MCF 10A (cell line): ENCODE measurements around the gene PPM1K. TPM values are rescaled to one million over a fixed set of nuclear protein-coding genes. Genes with fewer than 3 reads are reported as not detected.

Experiments used
- BruUV-seq: library from RNA; stranded (reverse); fragments of 400-500 nt; replicated peaks from 2 replicates; lab custom pipeline; 2021; lab: Mats Ljungman, UMichigan
- CTCF ChIA-PET: fragments of 300-600 bp; sonication (Branson Sonifier 250); formaldehyde crosslinking; extraction: SDS; loops from one replicate; lab custom pipeline; 2021; ENCODE audit warnings: antibody characterized with exemption, inconsistent platforms; lab: Yijun Ruan, JAX
- POLR2A ChIA-PET: fragments of 300-600, 350-650 bp; sonication (Branson Sonifier 250); formaldehyde crosslinking; extraction: SDS; loops from one replicate; lab custom pipeline; 2020; ENCODE audit warnings: antibody characterized with exemption, inconsistent platforms; lab: Yijun Ruan, JAX
- DNase-seq: peaks from one replicate; pipeline ENCODE4 v3.0.0-alpha.2; 2018; ENCODE audit not compliant: unreplicated experiment
- H3K27ac Mint-ChIP-seq: one replicate; pipeline ENCODE4 v1.8.0; 2022; ENCODE audit warnings: mild to moderate bottlenecking, low read depth, mixed read lengths; ENCODE audit not compliant: unreplicated experiment
- H3K27me3 Mint-ChIP-seq: one replicate; pipeline ENCODE4 v1.8.0; 2022; ENCODE audit warnings: mixed read lengths; ENCODE audit not compliant: insufficient read depth, unreplicated experiment
- H3K36me3 Mint-ChIP-seq: one replicate; pipeline ENCODE4 v1.8.0; 2022; ENCODE audit warnings: mild to moderate bottlenecking, moderate library complexity, mixed read lengths; ENCODE audit not compliant: insufficient read depth, unreplicated experiment
- H3K4me1 Mint-ChIP-seq: one replicate; pipeline ENCODE4 v1.8.0; 2022; ENCODE audit warnings: mixed read lengths; ENCODE audit not compliant: insufficient read depth, unreplicated experiment
- H3K4me3 Mint-ChIP-seq: one replicate; pipeline ENCODE4 v1.8.0; 2022; ENCODE audit warnings: mild to moderate bottlenecking, moderate library complexity, mixed read lengths; ENCODE audit not compliant: unreplicated experiment
- H3K9me3 Mint-ChIP-seq: one replicate; pipeline ENCODE4 v1.8.0; 2022; ENCODE audit warnings: mixed read lengths; ENCODE audit not compliant: unreplicated experiment
- intact Hi-C: fragments of 100-400 bp; cut with micrococcal nuclease; formaldehyde crosslinking; loops from 2 replicates; pipeline ENCODE4 v1.14.1; 2022
- total RNA-seq: library from RNA; stranded (reverse); gene quantifications from 2 replicates; pipeline ENCODE4 v1.2.3, GENCODE V29; 2022
- TF ChIP-seq, protein P1 (sequence below): fragments of 200-600 bp; IDR thresholded peaks from one replicate; pipeline ENCODE4 v1.8.0; 2022; ENCODE audit warnings: antibody characterized with exemption, mild to moderate bottlenecking; ENCODE audit not compliant: unreplicated experiment

Gene PPM1K
- total RNA-seq, 1 experiment from 2014 or later = 21.0 TPM

DNA sequence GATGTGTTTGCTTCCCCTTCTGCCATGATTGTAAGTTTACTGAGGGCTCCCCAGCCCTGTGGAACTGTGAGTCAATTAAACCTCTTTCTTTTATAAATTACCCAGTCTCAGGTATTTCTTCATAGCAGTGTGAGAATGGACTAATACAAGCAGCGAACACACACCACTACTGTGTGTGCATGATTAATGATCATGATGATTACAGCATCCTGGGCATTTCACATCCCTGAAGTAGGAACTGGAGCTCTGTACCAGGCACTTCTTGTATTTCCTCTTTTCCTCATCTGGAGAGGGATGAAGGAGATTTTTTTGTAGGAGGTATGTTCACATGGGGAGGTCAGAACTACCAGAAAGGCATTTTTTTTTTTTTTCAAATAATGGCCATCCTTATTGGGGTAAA is 60.8 kb downstream of the PPM1K start:
- TF ChIP-seq, protein P1, sequence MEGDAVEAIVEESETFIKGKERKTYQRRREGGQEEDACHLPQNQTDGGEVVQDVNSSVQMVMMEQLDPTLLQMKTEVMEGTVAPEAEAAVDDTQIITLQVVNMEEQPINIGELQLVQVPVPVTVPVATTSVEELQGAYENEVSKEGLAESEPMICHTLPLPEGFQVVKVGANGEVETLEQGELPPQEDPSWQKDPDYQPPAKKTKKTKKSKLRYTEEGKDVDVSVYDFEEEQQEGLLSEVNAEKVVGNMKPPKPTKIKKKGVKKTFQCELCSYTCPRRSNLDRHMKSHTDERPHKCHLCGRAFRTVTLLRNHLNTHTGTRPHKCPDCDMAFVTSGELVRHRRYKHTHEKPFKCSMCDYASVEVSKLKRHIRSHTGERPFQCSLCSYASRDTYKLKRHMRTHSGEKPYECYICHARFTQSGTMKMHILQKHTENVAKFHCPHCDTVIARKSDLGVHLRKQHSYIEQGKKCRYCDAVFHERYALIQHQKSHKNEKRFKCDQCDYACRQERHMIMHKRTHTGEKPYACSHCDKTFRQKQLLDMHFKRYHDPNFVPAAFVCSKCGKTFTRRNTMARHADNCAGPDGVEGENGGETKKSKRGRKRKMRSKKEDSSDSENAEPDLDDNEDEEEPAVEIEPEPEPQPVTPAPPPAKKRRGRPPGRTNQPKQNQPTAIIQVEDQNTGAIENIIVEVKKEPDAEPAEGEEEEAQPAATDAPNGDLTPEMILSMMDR = no peak
- Mint-ChIP-seq H3K4me3 (no peak overlapping the region), H3K36me3 (no peaks in the 10 kb centered on the region), H3K27me3 (no peaks in the 10 kb centered on the region), H3K9me3 (no peaks in the 10 kb centered on the region), H3K27ac (no peak overlapping the region), H3K4me1 (no peaks in the 10 kb centered on the region)
- POLR2A ChIA-PET = interaction anchor here (0.7 to 0.8 kb wide), 2 partner anchors 135 to 155 kb away, joined by 3 to 6 read pairs; partner anchors contain the start of gene HERC6
- CTCF ChIA-PET = interaction anchor here (0.6 to 5.8 kb wide), 6 partner anchors 11 to 584 kb away, joined by 3 to 41 read pairs (median 4); no protein-coding TSS in a partner anchor
- intact Hi-C loops = no loop called here
- no TSS peak for BruUV-seq
- DNase-seq = no peak

DNA sequence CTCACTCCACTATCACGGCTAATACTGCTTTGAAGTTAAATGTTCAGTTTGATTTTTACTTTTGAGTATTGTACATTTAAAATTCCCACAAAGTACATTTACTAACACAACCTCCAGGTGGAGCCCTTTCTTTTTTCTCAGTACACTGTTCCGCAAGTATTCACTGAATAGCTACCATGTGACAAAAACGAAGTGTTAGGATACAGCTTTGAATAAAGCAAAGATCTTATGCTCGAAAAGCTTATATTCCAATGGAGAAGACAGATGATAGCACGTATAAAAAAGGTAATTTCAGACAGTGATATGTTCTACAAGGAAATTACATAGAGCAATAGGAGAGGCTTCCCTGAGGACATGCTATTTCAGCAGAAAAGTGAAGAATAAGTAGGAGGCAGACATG is 65.3 kb downstream of the PPM1K start:
- Mint-ChIP-seq H3K27ac (no peak overlapping the region), H3K36me3 (no peaks in the 10 kb centered on the region), H3K27me3 (peaks cover 7% of the 10 kb centered on the region), H3K9me3 (no peaks in the 10 kb centered on the region), H3K4me3 (no peak overlapping the region), H3K4me1 (no peaks in the 10 kb centered on the region)
- DNase-seq = peak; percentile 52
- TF ChIP-seq, protein P1 = peak; percentile 61
- no TSS peak for BruUV-seq
- ChIA-PET POLR2A (interaction anchor here (0.6 to 1.6 kb wide), 7 partner anchors 64 to 304 kb away, joined by 3 to 5 read pairs (median 4); partner anchors contain the start of genes PPM1K and PYURF), CTCF (interaction anchor here (0.5 to 10.3 kb wide), 24 partner anchors 9 to 321 kb away, joined by 3 to 199 read pairs (median 4); partner anchors contain the start of genes HERC5 and PYURF)
- intact Hi-C loops = loop anchor here (1.0 to 5.0 kb wide), 5 partner anchors 66 to 296 kb away; partner anchors contain the start of genes HERC6 and PPM1K

- Mint-ChIP-seq H3K9me3 (no peaks in the 10 kb centered on the region), H3K4me3 (no peak overlapping the region), H3K36me3 (no peaks in the 10 kb centered on the region), H3K4me1 (no peaks in the 10 kb centered on the region), H3K27ac (no peak overlapping the region), H3K27me3 (peaks cover 21% of the 10 kb centered on the region)
- DNase-seq = no peak
- POLR2A ChIA-PET = no interaction called here
- BruUV-seq = no TSS peak
- CTCF ChIA-PET = interaction anchor here (0.6 to 10.3 kb wide), 10 partner anchors 10 to 673 kb away, joined by 3 to 199 read pairs (median 4); no protein-coding TSS in a partner anchor
- TF ChIP-seq, protein P1 = no peak
- intact Hi-C loops = loop anchor here (5.0 kb wide), 1 partner anchor 160 kb away; the partner anchor contains the start of gene HERC6
Observed at GRCh38 chr4:88217169-88217568, 67.2 kb downstream of the PPM1K start.

GRCh38 chr4:88216395-88216794 is 68.0 kb downstream of the PPM1K start:
- Mint-ChIP-seq H3K9me3 (no peaks in the 10 kb centered on the region), H3K36me3 (no peaks in the 10 kb centered on the region), H3K4me1 (no peaks in the 10 kb centered on the region), H3K4me3 (no peak overlapping the region), H3K27me3 (peaks cover 21% of the 10 kb centered on the region), H3K27ac (no peak overlapping the region)
- TF ChIP-seq, protein P1 = no peak
- BruUV-seq = no TSS peak
- intact Hi-C loops = loop anchor here (5.0 kb wide), 1 partner anchor 161 kb away; the partner anchor contains the start of gene HERC6
- ChIA-PET POLR2A (interaction anchor here (0.7 kb wide), 1 partner anchor 295 kb away, joined by 3 read pairs; no protein-coding TSS in a partner anchor), CTCF (interaction anchor here (0.5 to 10.3 kb wide), 10 partner anchors 10 to 298 kb away, joined by 3 to 199 read pairs (median 4); partner anchors contain the start of gene HERC5)
- DNase-seq = no peak
